ENCODE measurements around the gene TSPYL4. TPM values are rescaled to one million over a fixed set of nuclear protein-coding genes. Genes with fewer than 3 reads are reported as not detected.
A peak's percentile ranks its signal among the peaks of the same experiment; 100 is the strongest.

TSPYL4 gene
- polyA plus RNA-seq (2012; ENCODE audit: insufficient read length, low read depth): 4.1 TPM

- TF ChIP-seq SIN3A (IDR thresholded peaks at IDR 0.05; ENCODE audit: borderline replicate concordance, insufficient read depth, low read length): 0 out of 2 replicates have a peak, but pooled peaks have one; percentile 51
- peak; percentile 73; the same call in 1 of the 2 replicates for TF ChIP-seq TAF1 (IDR thresholded peaks at IDR 0.05; ENCODE audit: borderline replicate concordance, insufficient read depth, low read length)
- peak; percentile 19 for TF ChIP-seq FOXP2 (optimal IDR thresholded peaks at IDR 0.05; ENCODE audit: borderline replicate concordance, extremely low read depth, extremely low read length, insufficient read depth)
- peak; percentile 85; the same call in 1 of the 2 replicates for TF ChIP-seq POLR2AphosphoS5 (IDR thresholded peaks at IDR 0.05; ENCODE audit: low read depth, low read length)
- TF ChIP-seq REST (IDR thresholded peaks at IDR 0.05; ENCODE audit: insufficient read depth in 1 of 2, low read depth in 2 of 2, low read length in 2 of 2): no peak
These were observed at the start of gene TSPYL4 for GRCh38 chr6:116253505-116254296. Gene TSPYL4 (minus strand): TSS chr6:116254075. CDS start chr6:116254008, 67 bp downstream.

GRCh38 chr6:116301104-116301503, 47.2 kb upstream of the TSPYL4 start:
- TF ChIP-seq TAF1 (IDR thresholded peaks at IDR 0.05; ENCODE audit: borderline replicate concordance, insufficient read depth, low read length): no peak
- no peak for TF ChIP-seq POLR2AphosphoS5 (IDR thresholded peaks at IDR 0.05; ENCODE audit: low read depth, low read length)
- TF ChIP-seq REST (IDR thresholded peaks at IDR 0.05; ENCODE audit: insufficient read depth in 1 of 2, low read depth in 2 of 2, low read length in 2 of 2): no peak
- no peak for TF ChIP-seq FOXP2 (optimal IDR thresholded peaks at IDR 0.05; ENCODE audit: borderline replicate concordance, extremely low read depth, extremely low read length, insufficient read depth)
- no peak for TF ChIP-seq SIN3A (IDR thresholded peaks at IDR 0.05; ENCODE audit: borderline replicate concordance, insufficient read depth, low read length)

- no peak for TF ChIP-seq REST (IDR thresholded peaks at IDR 0.05; ENCODE audit: insufficient read depth in 1 of 2, low read depth in 2 of 2, low read length in 2 of 2)
- no peak for TF ChIP-seq SIN3A (IDR thresholded peaks at IDR 0.05; ENCODE audit: borderline replicate concordance, insufficient read depth, low read length)
- no peak for TF ChIP-seq TAF1 (IDR thresholded peaks at IDR 0.05; ENCODE audit: borderline replicate concordance, insufficient read depth, low read length)
- TF ChIP-seq FOXP2 (optimal IDR thresholded peaks at IDR 0.05; ENCODE audit: borderline replicate concordance, extremely low read depth, extremely low read length, insufficient read depth): no peak
- no peak for TF ChIP-seq POLR2AphosphoS5 (IDR thresholded peaks at IDR 0.05; ENCODE audit: low read depth, low read length)
These were observed 46.7 kb upstream of the TSPYL4 start for GRCh38 chr6:116300566-116300965.

GRCh38 chr6:116298973-116299372, 45.1 kb upstream of the TSPYL4 start:
- TF ChIP-seq POLR2AphosphoS5 (IDR thresholded peaks at IDR 0.05; ENCODE audit: low read depth, low read length) (no peak), FOXP2 (optimal IDR thresholded peaks at IDR 0.05; ENCODE audit: borderline replicate concordance, extremely low read depth, extremely low read length, insufficient read depth) (no peak), SIN3A (IDR thresholded peaks at IDR 0.05; ENCODE audit: borderline replicate concordance, insufficient read depth, low read length) (no peak), TAF1 (IDR thresholded peaks at IDR 0.05; ENCODE audit: borderline replicate concordance, insufficient read depth, low read length) (no peak), REST (IDR thresholded peaks at IDR 0.05; ENCODE audit: insufficient read depth in 1 of 2, low read depth in 2 of 2, low read length in 2 of 2) (no peak)

Data from PFSK-1 (cell line).